HepG2 (cell line): ENCODE data around the gene NRDE2. TPM values are rescaled to one million over a fixed set of nuclear protein-coding genes. Genes with fewer than 3 reads are reported as not detected.
A peak's percentile ranks its signal among the peaks of the same experiment; 100 is the strongest.

Source experiments
- BORCS8-MEF2B ChIP-seq: sonication (generic); formaldehyde crosslinking; IDR thresholded peaks from 2 replicates; pipeline ENCODE4 v1.8.0; 2022; ENCODE audit warnings: mild to moderate bottlenecking, missing genetic modification reagents
- HNRNPL ChIP-seq: fragments of 200-400 bp; formaldehyde crosslinking; IDR thresholded peaks from 2 replicates; pipeline ENCODE4 v1.6.1; 2017; ENCODE audit warnings: mild to moderate bottlenecking, low read depth, low read length
- KAT8 ChIP-seq: IDR thresholded peaks from 2 replicates; pipeline ENCODE4 v1.6.1; 2016; ENCODE audit warnings: missing genetic modification reagents, missing compliant biosample characterization
- MAZ ChIP-seq, 2 experiments: sonication (generic) in 1 of 2; formaldehyde crosslinking in 1 of 2; IDR thresholded peaks; 2 replicates each; pipeline versions ENCODE4 v1.5.0 to v1.6.1; 2012 to 2020; ENCODE audit warnings: low read depth in 2 of 2, mild to moderate bottlenecking in 2 of 2, borderline replicate concordance in 1 of 2, improper control_type of control experiment in 1 of 2, low read length in 1 of 2, missing genetic modification reagents in 1 of 2, moderate library complexity in 1 of 2
- RFX3 ChIP-seq: IDR thresholded peaks from 2 replicates; pipeline ENCODE4 v1.6.1; 2016; ENCODE audit warnings: missing biosample characterization, missing genetic modification reagents
- SIX1 ChIP-seq: sonication (generic); formaldehyde crosslinking; IDR thresholded peaks from 2 replicates; pipeline ENCODE4 v1.4.0; 2020; ENCODE audit warnings: missing genetic modification reagents, borderline replicate concordance
- TAF1 ChIP-seq: sonication (generic); formaldehyde crosslinking; IDR thresholded peaks from 2 replicates; pipeline ENCODE4 v1.4.0; 2020; ENCODE audit warnings: missing genetic modification reagents
- TEAD2 ChIP-seq: sonication (generic); formaldehyde crosslinking; IDR thresholded peaks from 2 replicates; pipeline ENCODE4 v1.9.0; 2021; ENCODE audit warnings: missing genetic modification reagents
- TGIF2 ChIP-seq: IDR thresholded peaks from 2 replicates; pipeline ENCODE4 v1.6.1; 2016; ENCODE audit warnings: control low read depth, missing compliant biosample characterization
- XRCC5 ChIP-seq: fragments of 200-400 bp; formaldehyde crosslinking; optimal IDR thresholded peaks from 2 replicates; pipeline ENCODE3; 2017; ENCODE audit warnings: mild to moderate bottlenecking, low read length
- ZNF205 ChIP-seq: IDR thresholded peaks from 2 replicates; pipeline ENCODE4 v1.6.1; 2018; ENCODE audit warnings: missing biosample characterization, missing genetic modification reagents
- ZNF292 ChIP-seq: sonication (generic); formaldehyde crosslinking; IDR thresholded peaks from 2 replicates; pipeline ENCODE4 v1.8.1; 2022; ENCODE audit warnings: mild to moderate bottlenecking, low read depth, missing genetic modification reagents, borderline replicate concordance
- ZNF777 ChIP-seq: sonication (generic); formaldehyde crosslinking; IDR thresholded peaks from 2 replicates; pipeline ENCODE4 v1.4.0; 2020; ENCODE audit warnings: missing genetic modification reagents
- ZNF839 ChIP-seq: sonication (generic); formaldehyde crosslinking; IDR thresholded peaks from 2 replicates; pipeline ENCODE4 v1.4.0; 2020; ENCODE audit warnings: missing genetic modification reagents, mild to moderate bottlenecking, borderline replicate concordance
- polyA plus RNA-seq, 8 experiments: library from polyadenylated mRNA; depleted of rRNA in 3 of 8; stranded (reverse) in 7 of 8; unstranded in 1 of 8; fragments of >200 nt; fragmentation: Illumina TruSeq in 4 of 8; extraction: Trizol in 4 of 8; gene quantifications; 2 replicates each; pipeline versions ENCODE4 v1.2.1 to v1.2.3, GENCODE V29; 2011 to 2016; ENCODE audit warnings: low read depth in 4 of 8, missing spikeins in 1 of 8, mixed read lengths in 1 of 8; ENCODE audit not compliant: insufficient read depth in 1 of 8
- total RNA-seq, 5 experiments: library from RNA; depleted of rRNA; stranded (reverse); fragments of >200 nt; fragmentation: Illumina TruSeq; extraction: Trizol; gene quantifications; 2 replicates each; pipeline ENCODE4 v1.2.3, GENCODE V29; 2016; ENCODE audit warnings: low read depth in 1 of 5
- TF ChIP-seq, protein P1 (sequence below): sonication (generic); formaldehyde crosslinking; IDR thresholded peaks from 2 replicates; pipeline ENCODE4 v1.5.0; 2020; ENCODE audit warnings: missing genetic modification reagents, mild to moderate bottlenecking, borderline replicate concordance
- TF ChIP-seq, protein P2 (sequence below): IDR thresholded peaks from 2 replicates; pipeline ENCODE4 v1.6.1; 2016; ENCODE audit warnings: mild to moderate bottlenecking
- TF ChIP-seq, protein P3 (sequence below): conservative IDR thresholded peaks from 2 replicates; pipeline ENCODE4 v1.6.1; 2018; ENCODE audit warnings: missing genetic modification reagents
- TF ChIP-seq, protein P4 (sequence below): IDR thresholded peaks from 2 replicates; pipeline ENCODE4 v1.6.1; 2016; ENCODE audit warnings: low read depth

The NRDE2 gene
- total and polyA plus RNA-seq, 2 of the 13 experiments (the other 11 are each of a cell fraction or from before 2014, with no cell fraction given), result 5.6 to 12.5 TPM

DNA sequence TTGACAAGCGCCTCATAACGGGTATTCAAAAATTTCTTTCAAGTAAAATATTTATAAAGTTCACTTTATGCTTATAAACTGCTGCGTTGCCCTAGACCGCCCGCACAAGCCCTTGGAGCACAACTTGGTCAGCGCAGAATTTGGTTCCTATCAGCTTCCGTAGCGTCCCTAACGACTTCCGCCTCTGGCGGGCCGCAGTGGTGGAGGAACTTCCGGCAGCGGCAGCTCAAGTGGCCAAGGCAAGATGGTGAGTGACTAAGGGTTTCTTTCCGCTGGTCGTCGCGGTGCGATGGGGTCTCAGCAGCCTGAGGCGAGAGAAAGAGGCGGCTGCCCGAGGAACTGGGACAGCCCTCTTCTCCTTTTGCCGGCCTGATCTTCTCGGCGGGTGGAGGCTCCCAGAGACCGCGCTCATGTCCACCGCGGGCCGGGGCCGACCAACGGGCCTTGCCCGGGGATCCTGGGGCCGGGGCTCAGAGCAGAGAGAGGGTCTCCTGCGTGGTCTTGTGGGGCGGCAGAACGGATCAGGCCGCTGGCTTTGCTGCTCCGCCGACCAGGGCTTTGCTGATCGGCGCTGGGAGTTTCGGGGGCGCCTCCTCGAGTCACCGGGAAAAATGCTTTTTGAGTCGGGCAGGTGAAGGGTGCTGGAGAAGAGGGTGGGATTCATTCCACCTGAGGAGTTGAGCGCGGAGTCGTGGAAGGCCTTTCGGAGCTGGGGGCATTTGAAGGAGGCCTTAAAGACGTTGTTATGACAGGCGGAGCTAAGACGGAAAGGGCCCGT, 75.2 kb downstream of the NRDE2 start, which contains the start of gene PSMC1 (continued):
- TF ChIP-seq ZNF205 (peak; percentile 54; the same call in 1 of the 2 replicates), BORCS8-MEF2B (CRISPR knock-in tag) (peak; percentile 79), TAF1 (peak; percentile 85), TGIF2 (CRISPR knock-in tag) (peak; percentile 69; the same call in 1 of the 2 replicates), ZNF777 (CRISPR knock-in tag) (no peak), HNRNPL (0 out of 2 replicates have a peak, but pooled peaks have one; percentile 34), ZNF292 (CRISPR knock-in tag) (0 out of 2 replicates have a peak, but pooled peaks have one; percentile 33), TEAD2 (CRISPR knock-in tag) (no peak), ZNF839 (CRISPR knock-in tag) (no peak), RFX3 (CRISPR knock-in tag) (no peak), KAT8 (CRISPR knock-in tag) (peak; percentile 98), XRCC5 (peak; percentile 73), SIX1 (CRISPR knock-in tag) (no peak), MAZ (IDR thresholded peaks at IDR 0.05; ENCODE audit: borderline replicate concordance, low read depth, low read length) (no peak), MAZ (CRISPR knock-in tag; IDR thresholded peaks at IDR 0.05; ENCODE audit: low read depth) (0 out of 2 replicates have a peak, but pooled peaks have one; percentile 31)
- TF ChIP-seq, protein P1, sequence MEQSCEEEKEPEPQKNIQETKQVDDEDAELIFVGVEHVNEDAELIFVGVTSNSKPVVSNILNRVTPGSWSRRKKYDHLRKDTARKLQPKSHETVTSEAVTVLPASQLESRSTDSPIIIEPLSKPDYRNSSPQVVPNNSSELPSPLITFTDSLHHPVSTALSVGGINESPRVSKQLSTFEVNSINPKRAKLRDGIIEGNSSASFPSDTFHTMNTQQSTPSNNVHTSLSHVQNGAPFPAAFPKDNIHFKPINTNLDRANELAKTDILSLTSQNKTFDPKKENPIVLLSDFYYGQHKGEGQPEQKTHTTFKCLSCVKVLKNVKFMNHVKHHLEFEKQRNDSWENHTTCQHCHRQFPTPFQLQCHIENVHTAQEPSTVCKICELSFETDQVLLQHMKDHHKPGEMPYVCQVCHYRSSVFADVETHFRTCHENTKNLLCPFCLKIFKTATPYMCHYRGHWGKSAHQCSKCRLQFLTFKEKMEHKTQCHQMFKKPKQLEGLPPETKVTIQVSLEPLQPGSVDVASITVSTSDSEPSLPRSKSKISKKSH, result peak; percentile 83; the same call in 1 of the 2 replicates
- TF ChIP-seq, protein P2, sequence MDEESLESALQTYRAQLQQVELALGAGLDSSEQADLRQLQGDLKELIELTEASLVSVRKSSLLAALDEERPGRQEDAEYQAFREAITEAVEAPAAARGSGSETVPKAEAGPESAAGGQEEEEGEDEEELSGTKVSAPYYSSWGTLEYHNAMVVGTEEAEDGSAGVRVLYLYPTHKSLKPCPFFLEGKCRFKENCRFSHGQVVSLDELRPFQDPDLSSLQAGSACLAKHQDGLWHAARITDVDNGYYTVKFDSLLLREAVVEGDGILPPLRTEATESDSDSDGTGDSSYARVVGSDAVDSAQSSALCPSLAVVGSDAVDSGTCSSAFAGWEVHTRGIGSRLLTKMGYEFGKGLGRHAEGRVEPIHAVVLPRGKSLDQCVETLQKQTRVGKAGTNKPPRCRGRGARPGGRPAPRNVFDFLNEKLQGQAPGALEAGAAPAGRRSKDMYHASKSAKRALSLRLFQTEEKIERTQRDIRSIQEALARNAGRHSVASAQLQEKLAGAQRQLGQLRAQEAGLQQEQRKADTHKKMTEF (CRISPR knock-in tag), result peak; percentile 85
- TF ChIP-seq, protein P3, sequence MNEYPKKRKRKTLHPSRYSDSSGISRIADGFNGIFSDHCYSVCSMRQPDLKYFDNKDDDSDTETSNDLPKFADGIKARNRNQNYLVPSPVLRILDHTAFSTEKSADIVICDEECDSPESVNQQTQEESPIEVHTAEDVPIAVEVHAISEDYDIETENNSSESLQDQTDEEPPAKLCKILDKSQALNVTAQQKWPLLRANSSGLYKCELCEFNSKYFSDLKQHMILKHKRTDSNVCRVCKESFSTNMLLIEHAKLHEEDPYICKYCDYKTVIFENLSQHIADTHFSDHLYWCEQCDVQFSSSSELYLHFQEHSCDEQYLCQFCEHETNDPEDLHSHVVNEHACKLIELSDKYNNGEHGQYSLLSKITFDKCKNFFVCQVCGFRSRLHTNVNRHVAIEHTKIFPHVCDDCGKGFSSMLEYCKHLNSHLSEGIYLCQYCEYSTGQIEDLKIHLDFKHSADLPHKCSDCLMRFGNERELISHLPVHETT (CRISPR knock-in tag), result no peak
- TF ChIP-seq, protein P4, sequence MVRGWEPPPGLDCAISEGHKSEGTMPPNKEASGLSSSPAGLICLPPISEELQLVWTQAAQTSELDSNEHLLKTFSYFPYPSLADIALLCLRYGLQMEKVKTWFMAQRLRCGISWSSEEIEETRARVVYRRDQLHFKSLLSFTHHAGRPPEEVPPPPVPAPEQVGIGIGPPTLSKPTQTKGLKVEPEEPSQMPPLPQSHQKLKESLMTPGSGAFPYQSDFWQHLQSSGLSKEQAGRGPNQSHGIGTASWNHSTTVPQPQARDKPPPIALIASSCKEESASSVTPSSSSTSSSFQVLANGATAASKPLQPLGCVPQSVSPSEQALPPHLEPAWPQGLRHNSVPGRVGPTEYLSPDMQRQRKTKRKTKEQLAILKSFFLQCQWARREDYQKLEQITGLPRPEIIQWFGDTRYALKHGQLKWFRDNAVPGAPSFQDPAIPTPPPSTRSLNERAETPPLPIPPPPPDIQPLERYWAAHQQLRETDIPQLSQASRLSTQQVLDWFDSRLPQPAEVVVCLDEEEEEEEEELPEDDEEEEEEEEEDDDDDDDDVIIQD (CRISPR knock-in tag), result peak; percentile 82; the same call in 1 of the 2 replicates
